GM21737 (cell line): ENCODE data around the gene KRTAP4-4.
"Not testable (repeated sequence)": the region's sequence is repeated elsewhere in the genome, so short reads cannot be mapped to it uniquely, and the experiment has no call there.

Experiments
- ATAC-seq: cut with Tn5 transposase; IDR thresholded peaks from one replicate; pipeline ENCODE4 v1.9.1; 2021; ENCODE audit warnings: mild to moderate bottlenecking, moderate library complexity; ENCODE audit not compliant: unreplicated experiment

Gene KRTAP4-4

DNA sequence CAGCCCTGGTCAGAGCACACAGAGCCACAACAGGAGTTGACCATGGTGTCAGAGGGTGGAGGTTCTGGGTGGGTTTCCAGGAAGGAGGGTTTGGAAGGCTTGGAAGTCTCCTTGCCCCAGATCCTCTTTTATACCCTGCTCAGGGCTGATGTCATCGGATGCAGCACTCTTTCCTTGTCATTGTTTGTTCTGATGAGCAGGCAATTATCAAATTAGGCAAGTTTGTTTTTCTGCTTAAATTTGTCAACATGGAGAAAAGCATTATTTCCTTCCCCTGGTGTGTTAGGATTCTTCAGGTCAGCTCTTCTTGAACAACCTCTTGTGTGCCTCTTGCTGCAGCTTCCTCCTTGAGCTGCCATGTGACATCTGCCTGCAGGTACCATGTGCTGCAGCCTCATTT is at the start of gene KRTAP4-4:
KRTAP4-4 (minus strand) TSS at position 101 of the 400 bp plus-strand sequence; CDS start at position 44, 57 bp downstream.
- no peak for ATAC-seq

GRCh38 chr17:41199421-41200078 is 39.0 kb upstream of the KRTAP4-4 start:
- no peak for ATAC-seq

DNA sequence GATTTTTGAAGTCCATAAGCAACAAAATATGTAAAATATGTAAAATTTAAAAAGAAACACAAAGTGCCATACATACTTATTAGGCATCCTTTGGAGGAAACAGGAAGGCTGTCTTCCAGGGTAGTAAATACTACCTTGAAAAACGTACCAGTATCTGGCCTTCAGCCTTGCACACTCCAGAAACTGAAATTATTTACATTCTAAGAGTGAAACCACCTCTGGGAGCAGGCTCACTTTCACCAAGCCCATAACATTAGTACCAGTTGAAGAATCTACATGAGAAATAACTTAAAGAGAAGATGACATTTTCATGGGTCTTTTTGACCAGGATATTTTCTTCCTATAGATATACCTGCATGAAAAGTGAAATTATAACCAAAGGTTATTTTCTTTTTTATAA is 35.5 kb upstream of the KRTAP4-4 start:
- ATAC-seq = no peak

DNA sequence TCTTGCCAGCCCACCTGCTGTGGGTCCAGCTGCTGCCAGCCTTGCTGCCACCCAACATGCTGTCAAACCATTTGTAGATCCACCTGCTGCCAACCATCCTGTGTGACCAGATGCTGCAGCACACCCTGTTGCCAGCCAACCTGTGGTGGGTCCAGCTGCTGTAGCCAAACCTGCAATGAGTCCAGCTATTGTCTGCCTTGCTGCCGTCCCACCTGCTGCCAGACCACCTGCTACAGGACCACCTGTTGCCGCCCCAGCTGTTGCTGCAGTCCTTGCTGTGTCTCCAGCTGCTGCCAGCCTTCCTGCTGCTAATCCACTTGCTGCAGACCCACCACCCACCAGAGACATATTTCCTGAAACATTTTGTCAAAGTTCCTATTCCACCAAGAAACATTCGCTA is 29.8 kb upstream of the KRTAP4-4 start:
- no peak for ATAC-seq

DNA sequence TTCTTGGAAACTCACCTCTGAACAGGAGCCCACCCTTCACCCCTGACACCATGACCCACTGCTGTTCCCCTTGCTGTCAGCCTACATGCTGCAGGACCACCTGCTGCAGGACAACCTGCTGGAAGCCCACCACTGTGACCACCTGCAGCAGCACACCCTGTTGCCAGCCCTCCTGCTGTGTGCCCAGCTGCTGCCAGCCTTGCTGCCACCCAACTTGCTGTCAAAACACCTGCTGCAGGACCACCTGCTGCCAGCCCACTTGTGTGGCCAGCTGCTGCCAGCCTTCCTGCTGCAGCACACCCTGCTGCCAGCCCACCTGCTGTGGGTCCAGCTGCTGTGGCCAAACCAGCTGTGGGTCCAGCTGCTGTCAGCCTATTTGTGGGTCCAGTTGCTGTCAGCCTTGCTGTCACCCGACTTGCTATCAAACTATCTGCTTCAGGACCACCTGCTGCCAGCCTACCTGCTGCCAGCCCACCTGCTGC is 29.3 kb upstream of the KRTAP4-4 start, which contains the start of gene KRTAP9-1:
KRTAP9-1 (plus strand) TSS at position 51 of the 482 bp plus-strand sequence; CDS start at position 51, 0 bp downstream.
- not testable (repeated sequence) for ATAC-seq

- no peak for ATAC-seq
These were observed 26.3 kb upstream of the KRTAP4-4 start for GRCh38 chr17:41186872-41187271.

DNA sequence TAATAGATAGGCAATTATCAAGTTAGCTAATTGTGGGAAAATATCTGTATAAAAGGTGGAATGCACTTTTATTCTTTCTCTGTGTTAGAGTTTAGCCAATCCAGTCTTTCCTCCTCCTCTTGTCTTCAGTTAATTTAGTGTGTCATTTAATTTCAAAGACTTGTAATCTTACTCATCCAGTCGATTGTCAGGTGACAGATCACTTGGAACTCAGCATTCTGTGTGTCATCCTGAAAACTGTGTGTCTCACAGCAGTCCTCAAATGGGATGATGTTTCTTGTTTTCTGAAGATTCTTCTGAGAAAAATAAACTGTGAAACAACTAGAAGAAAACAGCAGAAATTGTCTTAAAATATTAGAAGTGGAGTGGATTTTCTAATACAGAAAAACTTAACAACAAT is 24.5 kb upstream of the KRTAP4-4 start:
- no peak for ATAC-seq

- ATAC-seq = no peak
These were observed 24.0 kb upstream of the KRTAP4-4 start, which contains the start of gene KRTAP4-1 for GRCh38 chr17:41184480-41184961. Gene KRTAP4-1, minus strand, starts transcription at chr17:41184911. Its CDS starts 57 bp downstream, at chr17:41184854.

GRCh38 chr17:41178843-41179616 is 18.5 kb upstream of the KRTAP4-4 start:
- no peak for ATAC-seq

DNA sequence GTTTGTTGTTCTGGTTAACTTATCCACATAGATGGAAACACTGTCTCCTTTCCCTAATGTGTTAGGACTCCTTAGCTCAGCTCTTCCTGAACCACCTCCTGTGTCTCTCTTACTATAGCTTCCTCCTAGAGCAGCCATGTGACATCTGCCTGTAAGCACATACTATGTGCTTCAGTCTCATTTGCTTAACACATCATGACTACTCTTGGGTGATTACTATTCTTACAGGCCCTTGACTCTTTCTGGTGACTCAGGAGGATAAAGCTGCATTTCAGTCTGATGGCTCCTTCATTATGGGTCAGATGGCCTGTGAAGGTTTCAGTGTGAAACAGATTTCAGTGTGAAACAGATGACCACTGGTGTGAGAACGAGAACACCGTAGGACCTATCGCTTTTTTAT is 17.8 kb upstream of the KRTAP4-4 start:
- ATAC-seq = no peak

DNA sequence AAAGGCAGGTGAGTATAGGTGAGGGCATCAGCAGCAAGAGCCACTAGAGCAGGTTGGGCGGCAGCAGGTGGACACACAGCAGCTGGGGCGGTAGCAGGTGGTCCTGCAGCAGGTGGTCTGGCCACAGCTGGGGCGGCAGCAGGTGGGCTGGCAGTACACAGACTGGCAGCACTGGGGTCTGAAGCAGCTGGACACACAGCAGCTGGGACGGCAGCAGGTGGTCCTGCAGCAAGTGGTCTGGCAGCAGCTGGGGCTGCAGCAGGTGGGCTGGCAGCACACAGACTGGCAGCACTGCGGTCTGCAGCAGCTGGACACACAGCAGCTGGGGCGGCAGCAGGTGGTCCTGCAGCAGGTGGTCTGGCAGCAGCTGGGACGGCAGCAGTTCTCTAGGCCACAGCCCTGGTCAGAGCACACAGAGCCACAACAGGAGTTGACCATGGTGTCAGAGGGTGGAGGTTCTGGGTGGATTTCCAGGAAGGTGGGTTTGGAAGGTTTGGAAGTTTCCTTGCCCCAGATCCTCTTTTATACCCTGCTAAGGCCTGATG is 17.3 kb upstream of the KRTAP4-4 start, which contains the start of gene KRTAP4-2:
KRTAP4-2 (minus strand) TSS at position 495 of the 545 bp plus-strand sequence; CDS start at position 438, 57 bp downstream.
- no peak for ATAC-seq

- ATAC-seq = no peak
These were observed 16.3 kb upstream of the KRTAP4-4 start for GRCh38 chr17:41176744-41177387.

DNA sequence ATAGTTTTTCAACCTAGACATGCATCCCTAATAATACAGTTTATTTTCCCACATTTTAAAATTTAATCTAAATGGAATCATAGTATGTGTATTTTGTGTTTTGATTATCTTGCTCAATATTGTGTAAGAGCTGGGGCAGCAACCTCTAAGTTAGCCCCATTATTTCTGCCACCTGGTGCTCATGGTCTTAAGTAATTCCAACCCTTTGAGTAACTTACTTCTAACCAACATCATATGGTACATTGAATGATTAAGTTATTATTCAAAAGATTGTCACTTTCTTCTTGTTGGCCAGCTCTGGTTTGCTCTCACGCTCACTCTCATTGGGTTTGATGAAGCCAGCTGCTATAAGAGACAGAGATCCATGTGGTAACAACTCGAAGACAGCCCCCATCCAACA is 11.3 kb upstream of the KRTAP4-4 start:
- no peak for ATAC-seq

DNA sequence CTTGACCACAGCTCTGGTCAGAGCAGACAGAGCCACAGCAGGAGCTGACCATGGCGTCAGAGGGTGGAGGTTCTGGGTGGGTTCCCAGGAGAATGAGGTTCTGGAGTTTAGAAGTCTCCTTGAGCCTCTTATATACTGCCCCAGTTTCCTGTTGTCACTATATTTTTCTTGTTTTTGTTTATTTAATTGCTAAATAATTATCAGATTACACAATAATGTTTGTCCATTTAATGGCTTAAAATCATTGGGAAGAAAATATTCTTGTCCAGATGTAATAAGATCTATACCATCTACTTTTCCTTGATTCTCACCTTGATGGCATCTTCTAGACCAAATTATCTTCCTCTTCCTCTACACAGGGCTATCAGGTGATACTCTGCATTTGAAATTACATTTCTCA is 7.6 kb upstream of the KRTAP4-4 start, which contains the start of gene KRTAP4-3:
KRTAP4-3 (minus strand) TSS at position 101 of the 400 bp plus-strand sequence; CDS start at position 52, 49 bp downstream.
- ATAC-seq = no peak

DNA sequence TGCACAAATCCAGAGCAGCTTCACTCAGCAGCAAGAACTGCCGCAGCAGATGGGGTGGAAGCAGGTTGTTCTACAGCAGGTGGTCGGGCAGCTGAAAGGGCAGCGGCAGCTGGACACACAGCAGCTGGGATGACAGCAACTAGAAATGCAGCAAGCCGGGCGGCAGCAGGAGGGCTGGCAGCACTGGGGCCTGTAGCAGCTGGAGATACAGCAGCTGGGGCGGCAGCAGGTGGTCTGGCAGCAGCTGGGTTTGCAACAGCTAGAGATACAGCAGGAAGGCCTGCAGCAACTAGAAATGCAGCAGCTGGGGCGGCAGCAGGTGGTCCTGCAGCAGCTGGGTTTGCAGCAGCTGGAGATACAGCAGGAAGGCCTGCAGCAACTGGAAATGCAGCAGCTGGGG is 7.0 kb upstream of the KRTAP4-4 start:
- ATAC-seq = no peak

GRCh38 chr17:41163828-41164227 is 3.3 kb upstream of the KRTAP4-4 start:
- ATAC-seq = no peak

GRCh38 chr17:41160190-41160589 is 358 bp downstream of the KRTAP4-4 start:
- ATAC-seq = not testable (repeated sequence)

- ATAC-seq = no peak
These were observed 6.7 kb downstream of the KRTAP4-4 start for GRCh38 chr17:41153856-41154255.

DNA sequence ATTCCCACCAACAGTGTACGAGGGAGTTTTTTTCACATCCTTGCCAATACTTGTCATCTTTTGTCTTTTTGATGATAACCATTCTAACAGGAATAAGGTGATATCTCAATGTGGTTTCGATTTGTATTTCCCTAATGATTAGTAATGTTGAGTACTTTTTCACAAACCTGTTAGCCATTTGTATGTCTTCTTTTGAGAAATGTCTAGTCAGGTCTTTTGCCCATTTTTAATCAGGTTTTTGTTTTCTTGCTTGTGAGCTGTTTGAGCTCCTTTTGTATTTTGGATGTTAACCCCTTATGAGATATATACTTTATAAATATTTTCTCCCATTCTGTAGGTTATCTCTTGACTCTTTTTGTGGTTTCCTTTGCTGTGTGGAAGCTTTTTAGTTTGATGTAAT is 9.0 kb downstream of the KRTAP4-4 start:
- ATAC-seq = no peak

DNA sequence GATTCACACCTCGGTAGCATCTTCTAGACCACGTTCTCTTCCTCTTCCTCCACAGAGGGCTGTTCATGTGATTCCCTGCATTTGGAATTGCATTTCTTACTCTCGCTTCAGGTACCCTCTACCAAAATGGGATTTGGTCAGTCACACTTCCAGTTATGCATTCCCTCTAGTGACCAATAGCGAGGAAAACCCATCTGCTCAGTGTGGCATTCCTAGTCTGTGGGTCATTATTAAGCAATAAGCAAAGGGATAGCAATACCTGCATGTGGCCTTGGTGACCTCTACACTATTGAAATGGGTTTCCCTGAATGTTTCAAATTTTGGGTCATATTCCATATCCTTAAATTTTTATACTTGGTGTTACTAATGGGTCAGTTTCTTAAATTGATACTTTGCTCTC is 10.5 kb downstream of the KRTAP4-4 start:
- no peak for ATAC-seq

DNA sequence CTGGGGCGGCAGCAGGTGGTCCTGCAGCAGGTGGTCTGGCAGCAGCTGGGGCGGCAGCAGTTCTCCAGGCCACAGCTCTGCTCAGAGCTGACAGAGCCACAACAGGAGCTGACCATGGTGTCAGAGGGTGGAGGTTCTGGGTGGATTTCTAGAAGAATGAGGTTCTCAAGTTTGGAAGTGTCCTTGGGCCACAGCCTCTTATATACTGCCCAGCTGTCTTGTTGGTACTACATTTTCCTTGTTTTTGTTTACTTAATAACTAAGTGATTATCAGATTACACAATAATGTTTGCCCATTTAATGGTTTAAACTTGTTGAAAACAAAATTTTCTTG is 10.9 kb downstream of the KRTAP4-4 start, which contains the start of gene KRTAP4-5:
KRTAP4-5 (minus strand) TSS at position 174 of the 334 bp plus-strand sequence; CDS start at position 116, 58 bp downstream.
- ATAC-seq = no peak
